ENCODE results near the gene POLR2F. TPM values are rescaled to one million over a fixed set of nuclear protein-coding genes. Genes with fewer than 3 reads are reported as not detected.
A peak's percentile ranks its signal among the peaks of the same experiment; 100 is the strongest.

The POLR2F gene
- total RNA-seq, 2 donors from 2014 or later: 52.5 to 110 TPM

- no peak for TF ChIP-seq CTCF (IDR thresholded peaks at IDR 0.05)
Measured at GRCh38 chr22:38009000-38009806, 55.7 kb downstream of the POLR2F start.

GRCh38 chr22:38012604-38013072 is 59.1 kb downstream of the POLR2F start:
- no peak overlapping the region for H3K27ac ChIP-seq
- no peaks in the 10 kb centered on the region for H3K27me3 ChIP-seq
- no peak overlapping the region for H3K4me3 ChIP-seq
- H3K9me3 ChIP-seq: no peaks in the 10 kb centered on the region
- no peak for DNase-seq
- peaks cover 4% of the 10 kb centered on the region for H3K4me1 ChIP-seq
- TF ChIP-seq CTCF (IDR thresholded peaks at IDR 0.05): no peak
- H3K9ac ChIP-seq (ENCODE audit: low read depth in 2 of 2, low read length in 2 of 2): no peak overlapping the region
- intact Hi-C loops (cut with DNase I): no loop called here
- no peaks in the 10 kb centered on the region for H3K36me3 ChIP-seq

More at GRCh38 chr22:38009000-38009806, 55.7 kb downstream of the POLR2F start:
- Histone ChIP-seq H3K4me1 (no peaks in the 10 kb centered on the region), H3K9me3 (no peaks in the 10 kb centered on the region), H3K27ac (no peak overlapping the region), H3K9ac (ENCODE audit: low read depth in 2 of 2, low read length in 2 of 2) (no peak overlapping the region), H3K4me3 (no peak overlapping the region), H3K27me3 (no peaks in the 10 kb centered on the region), H3K36me3 (no peaks in the 10 kb centered on the region)
- intact Hi-C loops (cut with DNase I): no loop called here
- no peak for DNase-seq

- H3K4me3 ChIP-seq: no peak overlapping the region
- peaks cover 5% of the 10 kb centered on the region for H3K4me1 ChIP-seq
- no peaks in the 10 kb centered on the region for H3K9me3 ChIP-seq
- no peak overlapping the region for H3K9ac ChIP-seq (ENCODE audit: low read depth in 2 of 2, low read length in 2 of 2)
- intact Hi-C loops (cut with DNase I): no loop called here
- DNase-seq: no peak
- H3K36me3 ChIP-seq: no peaks in the 10 kb centered on the region
- H3K27me3 ChIP-seq: no peaks in the 10 kb centered on the region
- no peak for TF ChIP-seq CTCF (IDR thresholded peaks at IDR 0.05)
- no peak overlapping the region for H3K27ac ChIP-seq
Measured at GRCh38 chr22:38014083-38014482, 60.6 kb downstream of the POLR2F start.

GRCh38 chr22:38016182-38017151 is 63.0 kb downstream of the POLR2F start:
- intact Hi-C loops (cut with DNase I): no loop called here
- no peaks in the 10 kb centered on the region for H3K27me3 ChIP-seq
- DNase-seq: peak; percentile 69
- H3K4me3 ChIP-seq: no peak overlapping the region
- H3K9ac ChIP-seq (ENCODE audit: low read depth in 2 of 2, low read length in 2 of 2): peak overlapping the region; percentile 24 to 29
- H3K27ac ChIP-seq: no peak overlapping the region
- H3K36me3 ChIP-seq: no peaks in the 10 kb centered on the region
- peaks cover 5% of the 10 kb centered on the region for H3K4me1 ChIP-seq
- TF ChIP-seq CTCF (IDR thresholded peaks at IDR 0.05): no peak
- H3K9me3 ChIP-seq: no peaks in the 10 kb centered on the region

GRCh38 chr22:38017272-38017920 is 63.9 kb downstream of the POLR2F start:
- peak; percentile 76 for DNase-seq
- Histone ChIP-seq H3K4me1 (peaks cover 5% of the 10 kb centered on the region), H3K4me3 (no peak overlapping the region), H3K9me3 (no peaks in the 10 kb centered on the region), H3K36me3 (no peaks in the 10 kb centered on the region), H3K27ac (no peak overlapping the region), H3K27me3 (no peaks in the 10 kb centered on the region), H3K9ac (ENCODE audit: low read depth in 2 of 2, low read length in 2 of 2) (peak overlapping the region in 1 of 2 donors; percentile 14)
- intact Hi-C loops (cut with DNase I): no loop called here
- no peak for TF ChIP-seq CTCF (IDR thresholded peaks at IDR 0.05)

Data from colonic mucosa (tissue), 4 donors.